SK-N-SH treated with all-trans-retinoic acid at 6 μM for 48 hours (cell line): ENCODE data around the gene OR2K2.

ENCODE experiments used
- ATAC-seq: fragments of 200-7000 bp; cut with Tn5 transposase; 3 replicates; pipeline ENCODE4 v1.9.1; 2020; ENCODE audit warnings: mild to moderate bottlenecking, moderate library complexity
- ARNTL ChIP-seq: fragments of 450-650 bp; formaldehyde crosslinking; IDR thresholded peaks from 2 replicates; pipeline ENCODE4 v1.5.0; 2020; ENCODE audit warnings: low read depth, mild to moderate bottlenecking, moderate library complexity, borderline replicate concordance
- BACH2 ChIP-seq: fragments of 250-450 bp; sonication (Bioruptor Pico); IDR thresholded peaks from 2 replicates; pipeline ENCODE4 v1.9.0; 2021; ENCODE audit warnings: mild to moderate bottlenecking, borderline replicate concordance
- CREB5 ChIP-seq: fragments of 250-450 bp; sonication (Bioruptor Pico); IDR thresholded peaks from 2 replicates; pipeline ENCODE4 v1.5.1; 2020; ENCODE audit warnings: low read depth, mild to moderate bottlenecking, moderate library complexity
- CSDC2 ChIP-seq: fragments of 250-450 bp; sonication (Bioruptor Pico); IDR thresholded peaks from 2 replicates; pipeline ENCODE4 v1.5.0; 2020; ENCODE audit warnings: mild to moderate bottlenecking, moderate library complexity
- ESRRG ChIP-seq: fragments of 250-450 bp; sonication (Bioruptor Pico); IDR thresholded peaks from 2 replicates; pipeline ENCODE4 v1.6.1; 2021; ENCODE audit warnings: mild to moderate bottlenecking
- GLIS3 ChIP-seq: fragments of 250-450 bp; sonication (Bioruptor Pico); IDR thresholded peaks from 2 replicates; pipeline ENCODE4 v1.5.0; 2020; ENCODE audit warnings: mild to moderate bottlenecking, moderate library complexity
- ISL1 ChIP-seq: fragments of 250-450 bp; sonication (Bioruptor Pico); IDR thresholded peaks from 2 replicates; pipeline ENCODE4 v2.1.2; 2022; ENCODE audit warnings: mild to moderate bottlenecking, moderate library complexity
- OSR1 ChIP-seq: fragments of 250-450 bp; sonication (Bioruptor Pico); IDR thresholded peaks from 2 replicates; pipeline ENCODE4 v1.8.0; 2022; ENCODE audit warnings: moderate library complexity, mild to moderate bottlenecking, inconsistent platforms
- PATZ1 ChIP-seq: fragments of 250-450 bp; sonication (Bioruptor Pico); IDR thresholded peaks from 2 replicates; pipeline ENCODE4 v1.8.0; 2020; ENCODE audit warnings: mild to moderate bottlenecking, moderate library complexity, borderline replicate concordance
- POU6F1 ChIP-seq: fragments of 250-450 bp; sonication (Bioruptor Pico); IDR thresholded peaks from 2 replicates; pipeline ENCODE4 v1.8.0; 2021; ENCODE audit warnings: low read depth, mild to moderate bottlenecking, moderate library complexity, borderline replicate concordance
- PPARA ChIP-seq: fragments of 250-450 bp; sonication (Bioruptor Pico); IDR thresholded peaks from 2 replicates; pipeline ENCODE4 v1.5.0; 2020; ENCODE audit warnings: mild to moderate bottlenecking, borderline replicate concordance
- RARB ChIP-seq: fragments of 250-450 bp; sonication (Bioruptor Pico); IDR thresholded peaks from 2 replicates; pipeline ENCODE4 v1.8.0; 2021; ENCODE audit warnings: mild to moderate bottlenecking, moderate library complexity
- SNAI2 ChIP-seq: fragments of 250-450 bp; sonication (Bioruptor Pico); IDR thresholded peaks from 2 replicates; pipeline ENCODE4 v1.5.0; 2020; ENCODE audit warnings: mild to moderate bottlenecking, moderate library complexity
- TOX ChIP-seq: fragments of 250-450 bp; sonication (Bioruptor Pico); IDR thresholded peaks from 2 replicates; pipeline ENCODE4 v1.8.0; 2021; ENCODE audit warnings: mild to moderate bottlenecking, moderate library complexity, borderline replicate concordance
- TSHZ2 ChIP-seq: fragments of 250-450 bp; sonication (Bioruptor Pico); IDR thresholded peaks from 2 replicates; pipeline ENCODE4 v1.5.0; 2020; ENCODE audit warnings: mild to moderate bottlenecking, moderate library complexity
- ZC3H10 ChIP-seq: fragments of 250-450 bp; sonication (Bioruptor Pico); IDR thresholded peaks from 2 replicates; pipeline ENCODE4 v1.5.1; 2021; ENCODE audit warnings: mild to moderate bottlenecking, moderate library complexity
- ZFP3 ChIP-seq: fragments of 250-450 bp; sonication (Bioruptor Pico); IDR thresholded peaks from 2 replicates; pipeline ENCODE4 v1.5.0; 2020; ENCODE audit warnings: mild to moderate bottlenecking, moderate library complexity
- ZFP30 ChIP-seq: fragments of 450-650 bp; formaldehyde crosslinking; IDR thresholded peaks from 2 replicates; pipeline ENCODE4 v1.5.0; 2022; ENCODE audit warnings: mild to moderate bottlenecking, moderate library complexity
- ZNF565 ChIP-seq: fragments of 450-650 bp; formaldehyde crosslinking; conservative IDR thresholded peaks from 2 replicates; pipeline ENCODE4 v1.5.0; 2020; ENCODE audit warnings: low read depth, mild to moderate bottlenecking, moderate library complexity
- ZNF70 ChIP-seq: fragments of 450-650 bp; formaldehyde crosslinking; IDR thresholded peaks from 2 replicates; pipeline ENCODE4 v1.5.0; 2020; ENCODE audit warnings: mild to moderate bottlenecking, moderate library complexity
- ZNF8 ChIP-seq: fragments of 450-650 bp; formaldehyde crosslinking; IDR thresholded peaks from 2 replicates; pipeline ENCODE4 v1.5.0; 2020; ENCODE audit warnings: mild to moderate bottlenecking, moderate library complexity

Gene OR2K2

GRCh38 chr9:111297066-111297824 is 32.8 kb downstream of the OR2K2 start:
- TF ChIP-seq TOX = no peak
- peak; percentile 95 for TF ChIP-seq ZNF8
- ATAC-seq = no peak

- no peak for ATAC-seq
- TF ChIP-seq ARNTL = no peak
Measured at GRCh38 chr9:111294691-111295451, 35.2 kb downstream of the OR2K2 start.

- peak; percentile 74 for TF ChIP-seq ISL1
- no peak for TF ChIP-seq RARB
- ATAC-seq = peak; percentile 78
Measured at GRCh38 chr9:111287127-111287526, 42.9 kb downstream of the OR2K2 start.

- ATAC-seq = no peak
- TF ChIP-seq OSR1 (CRISPR knock-in tag) = no peak
- TF ChIP-seq RARB = no peak
- no peak for TF ChIP-seq ZC3H10
- TF ChIP-seq POU6F1 (CRISPR knock-in tag) = no peak
- TF ChIP-seq TOX = no peak
- TF ChIP-seq CREB5 (CRISPR knock-in tag) = no peak
- no peak for TF ChIP-seq ZNF565
- no peak for TF ChIP-seq SNAI2 (CRISPR knock-in tag)
- TF ChIP-seq TSHZ2 = no peak
- no peak for TF ChIP-seq ZFP3 (CRISPR knock-in tag)
- TF ChIP-seq PPARA (CRISPR knock-in tag) = no peak
- TF ChIP-seq PATZ1 (CRISPR knock-in tag) = no peak
- TF ChIP-seq GLIS3 (CRISPR knock-in tag) = no peak
Measured at GRCh38 chr9:111284703-111285102, 45.3 kb downstream of the OR2K2 start.

- no peak for ATAC-seq
- TF ChIP-seq ESRRG (CRISPR knock-in tag) (no peak), OSR1 (CRISPR knock-in tag) (no peak), ZNF565 (no peak), ZNF70 (CRISPR knock-in tag) (no peak), SNAI2 (CRISPR knock-in tag) (no peak), RARB (no peak), ARNTL (no peak), ZNF8 (no peak), PATZ1 (CRISPR knock-in tag) (no peak), ZFP3 (CRISPR knock-in tag) (no peak), GLIS3 (CRISPR knock-in tag) (no peak), ZFP30 (no peak), POU6F1 (CRISPR knock-in tag) (no peak), CREB5 (CRISPR knock-in tag) (no peak), CSDC2 (no peak), BACH2 (CRISPR knock-in tag) (no peak)
Measured at GRCh38 chr9:111282845-111283244, 47.2 kb downstream of the OR2K2 start.
